Urinary bladder (tissue), 4 donors: ENCODE results near the gene MLLT10. TPM values are rescaled to one million over a fixed set of nuclear protein-coding genes. Genes with fewer than 3 reads are reported as not detected.

Source experiments
- DNase-seq: peaks from one replicate; pipeline ENCODE4 v3.0.0-alpha.2; 2015; ENCODE audit errors: extremely low spot score
- H3K27ac ChIP-seq: one replicate; pipeline ENCODE4 v1.5.1; 2013; ENCODE audit warnings: low read depth, mild to moderate bottlenecking, moderate library complexity
- H3K36me3 ChIP-seq: one replicate; pipeline ENCODE4 v1.6.1; 2013; ENCODE audit warnings: mild to moderate bottlenecking, moderate library complexity; ENCODE audit not compliant: insufficient read depth
- H3K4me1 ChIP-seq: one replicate; pipeline ENCODE4 v1.6.1; 2013; ENCODE audit warnings: mild to moderate bottlenecking, moderate library complexity; ENCODE audit not compliant: insufficient read depth
- H3K4me3 ChIP-seq: one replicate; pipeline ENCODE4 v1.5.1; 2013; ENCODE audit warnings: low read depth, low read length
- WGBS: extraction: QIAGEN DNeasy Blood & Tissue Kit; methylation state at CpG from one replicate; pipeline ENCODE4 v1.1.7; 2013; 5-methylcytosine and 5-hydroxymethylcytosine counted together
- polyA plus RNA-seq: library from polyadenylated mRNA; stranded (reverse); fragments of 200-250 nt; gene quantifications from one replicate; pipeline ENCODE4 v1.2.3, GENCODE V29; 2013
- total RNA-seq: library from RNA; depleted of rRNA; stranded (reverse); fragments of >200 nt; gene quantifications from one replicate; pipeline ENCODE4 v1.2.3, GENCODE V29; 2014
- donor health status: healthy with polysubstance abuse.
- donor health status: healthy.

The MLLT10 gene
- total and polyA plus RNA-seq, 2 donors, result 36.6 to 109 TPM

GRCh38 chr10:21496343-21497176 is 37.5 kb upstream of the MLLT10 start:
- peak overlapping the region; percentile 73 for H3K4me3 ChIP-seq
- no peak for DNase-seq
- no peaks in the 10 kb centered on the region for H3K4me1 ChIP-seq
- no peaks in the 10 kb centered on the region for H3K36me3 ChIP-seq
- H3K27ac ChIP-seq, result no peak overlapping the region
- under 1% methylated on average over 72 of the region's 72 CpGs for WGBS

- no peak for DNase-seq
- 2% methylated on average over 37 of the region's 37 CpGs for WGBS
- no peaks in the 10 kb centered on the region for H3K4me1 ChIP-seq
- no peaks in the 10 kb centered on the region for H3K36me3 ChIP-seq
- H3K4me3 ChIP-seq, result peak overlapping the region; percentile 73
- no peak overlapping the region for H3K27ac ChIP-seq
Measured at GRCh38 chr10:21497177-21497807, 36.7 kb upstream of the MLLT10 start.

DNA sequence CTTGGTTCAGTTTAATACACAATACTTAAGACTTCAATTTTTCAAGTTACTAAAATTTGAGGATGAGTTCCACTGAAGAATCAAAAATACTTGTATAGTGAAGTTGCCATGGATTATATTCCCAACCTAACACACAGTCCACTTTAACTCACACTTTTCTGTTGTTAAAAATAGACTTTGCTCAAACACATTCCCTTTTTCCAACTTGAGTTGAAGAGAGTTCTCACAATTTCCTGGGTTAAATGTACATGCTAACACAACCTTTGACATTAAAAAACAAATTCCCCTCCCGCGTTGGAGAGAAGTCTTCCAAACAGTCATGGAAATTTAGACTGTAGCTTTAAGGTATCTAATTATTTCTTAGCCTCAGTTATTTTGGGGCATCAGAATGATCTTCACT is 35.7 kb upstream of the MLLT10 start:
- Histone ChIP-seq H3K4me3 (no peak overlapping the region), H3K27ac (no peak overlapping the region), H3K4me1 (no peaks in the 10 kb centered on the region), H3K36me3 (no peaks in the 10 kb centered on the region)
- DNase-seq, result no peak
- 87% methylated on average over 2 of the region's 2 CpGs for WGBS

- DNase-seq, result no peak
- no peak overlapping the region for H3K27ac ChIP-seq
- WGBS, result 96% methylated on average over 8 of the region's 8 CpGs
Measured at GRCh38 chr10:21498986-21499385, 35.0 kb upstream of the MLLT10 start.

DNA sequence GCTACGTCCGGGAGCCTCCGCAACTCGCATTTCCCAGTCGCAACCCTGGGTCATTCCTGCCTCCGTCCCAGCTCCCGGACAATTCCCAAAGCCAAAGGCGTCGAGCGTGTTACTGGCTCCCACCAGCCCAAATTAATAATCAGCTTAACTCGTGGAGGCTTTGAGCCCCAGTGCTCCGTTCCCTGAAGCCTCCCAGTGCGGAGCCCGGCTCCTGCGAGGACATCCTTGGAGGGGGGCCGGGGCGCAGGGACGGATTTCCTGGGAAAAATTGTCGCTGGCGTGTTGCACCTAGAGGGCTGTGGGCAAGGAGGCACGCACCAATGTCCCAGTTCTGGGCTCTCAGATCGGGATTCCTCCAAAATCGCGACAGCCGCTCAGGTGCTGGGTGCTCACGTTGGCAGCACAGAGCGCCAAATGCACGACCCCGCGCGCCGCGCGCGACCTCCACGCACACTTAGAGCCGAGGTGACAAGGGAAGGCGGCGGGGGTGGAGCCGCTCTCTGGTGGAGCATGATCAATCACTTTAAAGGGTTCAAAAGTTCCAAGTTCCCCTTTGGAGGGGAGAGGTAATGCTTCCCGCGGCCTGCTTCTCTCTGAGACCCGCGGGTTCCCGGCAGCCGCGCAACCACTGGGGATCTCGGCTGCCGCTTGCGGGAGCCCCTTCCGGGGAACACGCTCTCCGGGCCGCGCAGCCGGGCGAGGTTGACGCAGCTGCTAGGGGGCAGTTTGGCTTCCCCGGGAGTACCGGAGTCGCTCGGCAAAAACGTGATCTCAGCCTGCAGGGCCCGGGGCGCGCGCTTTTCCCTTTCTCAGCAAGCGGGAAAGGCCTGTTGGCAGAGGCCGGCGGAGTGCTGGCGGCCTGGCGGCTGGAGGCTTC is 34.1 kb upstream of the MLLT10 start:
- H3K4me1 ChIP-seq, result no peaks in the 10 kb centered on the region
- no peak for DNase-seq
- no peaks in the 10 kb centered on the region for H3K36me3 ChIP-seq
- no peak overlapping the region for H3K4me3 ChIP-seq
- 59% methylated on average over 72 of the region's 72 CpGs for WGBS
- no peak overlapping the region for H3K27ac ChIP-seq

More at GRCh38 chr10:21498986-21499385, 35.0 kb upstream of the MLLT10 start:
- Histone ChIP-seq H3K36me3 (no peaks in the 10 kb centered on the region), H3K4me3 (no peak overlapping the region), H3K4me1 (no peaks in the 10 kb centered on the region)

- H3K36me3 ChIP-seq, result no peaks in the 10 kb centered on the region
- DNase-seq, result no peak
- H3K27ac ChIP-seq, result no peak overlapping the region
- H3K4me1 ChIP-seq, result no peaks in the 10 kb centered on the region
- H3K4me3 ChIP-seq, result no peak overlapping the region
- WGBS, result 66% methylated on average over 14 of the region's 14 CpGs
Measured at GRCh38 chr10:21500578-21500910, 33.5 kb upstream of the MLLT10 start.

DNA sequence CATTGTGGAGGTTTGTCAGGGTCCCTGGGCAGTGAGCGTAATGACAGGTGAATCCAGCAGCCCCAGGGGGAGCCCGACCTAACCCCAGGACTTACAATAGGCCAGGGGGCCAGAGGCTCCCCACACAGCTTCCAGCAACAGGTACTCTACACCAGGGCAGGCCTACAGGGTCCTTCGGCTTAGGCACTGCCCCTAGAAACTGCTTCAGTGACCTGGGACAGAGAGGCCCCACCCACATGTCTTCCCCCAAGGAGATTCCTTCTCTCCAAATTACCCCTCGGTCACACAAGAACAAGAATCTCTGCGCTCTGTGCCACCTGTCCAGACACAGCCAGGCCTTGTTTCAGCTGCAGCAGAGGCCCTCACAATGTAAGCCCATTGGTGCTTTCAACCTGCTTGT is 32.9 kb upstream of the MLLT10 start:
- no peak overlapping the region for H3K4me3 ChIP-seq
- no peaks in the 10 kb centered on the region for H3K36me3 ChIP-seq
- no peaks in the 10 kb centered on the region for H3K4me1 ChIP-seq
- no peak for DNase-seq
- H3K27ac ChIP-seq, result no peak overlapping the region
- WGBS, result 97% methylated on average over 5 of the region's 5 CpGs

DNA sequence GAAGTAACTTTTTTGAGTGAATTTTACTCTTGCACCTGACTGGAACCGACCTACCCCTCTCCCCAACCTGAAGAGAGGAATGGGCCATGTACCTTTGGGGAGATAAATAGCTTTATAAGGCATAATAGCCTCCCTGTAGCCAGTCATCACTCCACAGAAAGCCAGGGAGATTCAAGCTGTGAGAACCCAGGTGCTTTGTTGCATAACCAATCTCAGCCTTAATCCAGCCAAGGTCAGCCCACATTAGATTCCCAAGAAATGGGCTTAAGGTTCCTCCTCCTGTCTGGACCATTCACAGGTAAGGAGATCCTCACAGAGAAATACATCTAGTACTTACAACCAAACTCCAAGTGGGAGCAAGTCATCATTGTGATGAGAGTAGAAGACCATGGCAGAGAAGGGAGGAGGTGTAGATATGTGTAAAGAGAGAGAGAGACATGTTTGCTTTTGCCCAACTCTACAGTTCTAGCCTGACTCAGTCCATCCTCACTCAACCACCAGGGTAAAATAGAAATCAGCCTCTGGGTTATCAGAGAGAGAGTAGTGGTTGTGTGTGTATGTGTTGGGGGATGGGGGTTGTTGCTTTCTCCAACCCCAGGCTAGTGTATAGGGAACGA is 32.2 kb upstream of the MLLT10 start:
- Histone ChIP-seq H3K4me3 (no peak overlapping the region), H3K27ac (no peak overlapping the region), H3K4me1 (no peaks in the 10 kb centered on the region), H3K36me3 (no peaks in the 10 kb centered on the region)
- WGBS, result 85% methylated on average over 2 of the region's 2 CpGs
- DNase-seq, result no peak

DNA sequence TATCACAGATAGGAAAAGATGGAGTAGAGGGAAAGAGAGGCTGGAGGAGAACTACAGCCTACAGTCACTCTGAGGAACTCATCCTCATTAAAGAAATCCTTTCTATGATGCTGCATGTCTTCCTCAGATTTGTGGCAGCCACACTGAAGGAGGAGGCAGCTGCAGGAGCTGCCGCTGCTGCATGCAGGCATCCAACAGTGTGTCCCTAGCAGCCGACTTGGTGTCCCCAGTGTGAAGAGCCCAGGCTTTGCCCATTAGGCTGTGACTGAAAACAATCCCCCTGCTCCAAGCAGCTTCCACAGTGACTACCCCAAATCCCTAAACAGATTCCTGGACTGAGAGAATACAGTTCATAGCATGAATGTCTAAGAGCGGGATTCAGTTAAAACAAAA is 31.7 kb upstream of the MLLT10 start:
- Histone ChIP-seq H3K36me3 (no peaks in the 10 kb centered on the region), H3K27ac (no peak overlapping the region), H3K4me1 (no peaks in the 10 kb centered on the region), H3K4me3 (no peak overlapping the region)
- DNase-seq, result no peak
- WGBS, result 96% methylated on average over 3 of the region's 3 CpGs

GRCh38 chr10:21503542-21503941 is 30.5 kb upstream of the MLLT10 start:
- no peaks in the 10 kb centered on the region for H3K4me1 ChIP-seq
- no peak overlapping the region for H3K27ac ChIP-seq
- no peak for DNase-seq
- H3K36me3 ChIP-seq, result no peaks in the 10 kb centered on the region
- WGBS, result 85% methylated on average over 1 of the region's 1 CpG
- H3K4me3 ChIP-seq, result no peak overlapping the region

DNA sequence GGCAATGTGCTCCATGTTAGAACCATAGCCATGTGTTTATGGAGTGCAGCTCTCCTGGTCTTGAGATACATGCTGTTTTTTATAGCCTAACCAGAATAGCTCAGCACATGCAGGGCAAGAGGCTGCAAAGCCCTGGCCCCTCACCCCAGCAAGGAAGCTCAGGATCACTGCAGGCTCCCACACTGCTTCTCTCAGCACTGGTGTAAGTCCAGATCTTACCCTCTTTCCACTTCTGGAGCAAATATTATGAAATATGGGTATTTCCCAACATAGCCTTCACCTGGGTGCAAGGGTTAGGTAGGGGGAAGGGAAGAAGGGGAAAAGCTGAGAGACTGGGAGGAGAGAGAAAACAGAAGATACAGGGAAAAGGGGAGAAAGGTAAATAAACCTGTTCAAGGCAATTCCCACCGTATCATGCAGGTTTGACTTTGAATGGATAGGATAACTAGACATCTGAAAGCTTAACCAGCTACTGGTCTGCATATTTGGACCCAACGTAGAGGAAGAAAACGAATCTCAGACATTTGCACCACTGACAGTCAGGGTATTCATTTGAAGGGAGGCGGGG is 28.2 kb upstream of the MLLT10 start:
- DNase-seq, result no peak
- Histone ChIP-seq H3K36me3 (no peaks in the 10 kb centered on the region), H3K4me3 (no peak overlapping the region), H3K4me1 (no peaks in the 10 kb centered on the region), H3K27ac (no peak overlapping the region)
- 91% methylated on average over 4 of the region's 4 CpGs for WGBS

GRCh38 chr10:21506351-21506750 is 27.7 kb upstream of the MLLT10 start:
- 65% methylated on average over 3 of the region's 3 CpGs for WGBS
- Histone ChIP-seq H3K36me3 (no peaks in the 10 kb centered on the region), H3K27ac (no peak overlapping the region), H3K4me3 (no peak overlapping the region), H3K4me1 (no peaks in the 10 kb centered on the region)
- no peak for DNase-seq

- WGBS, result 85% methylated on average over 21 of the region's 21 CpGs
- DNase-seq, result no peak
- Histone ChIP-seq H3K4me1 (no peaks in the 10 kb centered on the region), H3K36me3 (no peaks in the 10 kb centered on the region), H3K27ac (no peak overlapping the region), H3K4me3 (no peak overlapping the region)
Measured at GRCh38 chr10:21507150-21507549, 26.9 kb upstream of the MLLT10 start.
